GM10847 (cell line): ENCODE measurements around the gene NPHP1.

Experiments
- POLR2A ChIP-seq: IDR thresholded peaks from 2 replicates; pipeline ENCODE4 v1.6.1; 2011; ENCODE audit not compliant: insufficient read length; ENCODE audit errors: extremely low read depth

Gene NPHP1

DNA sequence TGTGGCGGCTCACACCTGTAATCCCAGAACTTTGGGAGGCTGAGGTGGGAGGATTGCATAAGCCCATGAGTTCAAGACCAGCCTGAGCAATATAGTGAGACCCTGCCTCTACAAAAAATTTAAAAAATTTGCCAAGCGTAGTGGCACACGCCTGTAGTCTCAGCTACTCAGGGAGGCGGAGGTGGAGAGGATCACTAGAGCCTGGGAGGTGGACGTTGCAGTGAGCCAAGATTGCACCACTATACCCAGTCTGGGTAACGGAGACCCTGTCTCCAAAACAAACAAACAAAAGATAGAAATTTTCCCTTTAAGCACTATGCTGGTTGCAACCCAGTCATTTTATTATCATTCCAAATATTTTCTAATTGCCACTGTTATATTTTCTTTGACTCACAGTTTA lies 32.3 kb downstream of the NPHP1 start:
- no peak for TF ChIP-seq POLR2A

DNA sequence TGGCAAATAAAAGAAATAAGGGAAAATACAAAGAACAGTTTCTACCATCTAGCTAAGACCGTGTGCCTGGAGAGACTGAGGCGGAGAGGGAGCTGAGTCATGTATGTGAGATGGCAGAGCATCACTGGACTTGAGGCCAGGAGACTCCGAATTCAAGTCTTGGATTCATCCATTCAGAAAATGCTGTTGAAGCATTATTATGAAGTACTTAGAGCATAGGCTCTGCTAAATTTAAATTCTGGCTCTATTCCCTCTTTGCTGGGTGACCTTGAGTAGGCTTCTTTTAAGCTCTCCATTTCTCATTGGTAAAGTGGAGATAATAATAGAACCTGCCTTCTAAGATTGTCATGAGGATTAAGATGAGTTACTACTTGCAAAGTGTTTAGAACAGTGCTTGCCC lies 34.7 kb downstream of the NPHP1 start:
- no peak for TF ChIP-seq POLR2A

DNA sequence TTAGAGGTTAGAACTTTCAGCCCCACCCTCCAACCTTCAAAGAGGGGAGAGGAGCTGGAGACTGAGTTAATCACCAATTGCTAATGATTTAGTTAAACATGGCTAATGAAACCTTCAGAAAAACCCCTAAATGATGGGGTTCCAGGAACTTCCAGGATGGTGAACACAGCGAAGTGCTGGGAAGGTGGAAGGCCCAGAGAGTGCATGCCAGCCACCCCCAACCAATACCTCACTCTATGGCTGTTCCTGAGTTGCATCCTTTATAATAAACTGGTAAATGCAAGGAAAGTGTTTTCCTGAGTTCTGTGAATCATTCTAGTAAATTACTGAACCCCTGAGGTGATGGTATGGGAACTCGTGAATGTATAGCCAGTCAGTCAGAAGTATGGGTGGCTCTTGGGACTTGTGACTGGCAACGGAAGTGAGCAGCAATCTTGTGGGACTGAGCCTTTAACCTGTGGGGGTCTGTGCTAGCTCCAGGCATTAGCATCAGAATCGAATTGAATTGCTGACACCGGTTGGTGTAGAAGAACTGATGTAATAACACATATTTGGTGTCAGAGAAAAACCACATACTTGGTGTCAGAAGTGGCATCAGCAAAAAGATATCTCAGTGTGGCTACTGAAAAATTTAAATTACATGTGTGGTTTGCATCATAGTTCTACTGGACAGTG lies 37.4 kb downstream of the NPHP1 start:
- no peak for TF ChIP-seq POLR2A

DNA sequence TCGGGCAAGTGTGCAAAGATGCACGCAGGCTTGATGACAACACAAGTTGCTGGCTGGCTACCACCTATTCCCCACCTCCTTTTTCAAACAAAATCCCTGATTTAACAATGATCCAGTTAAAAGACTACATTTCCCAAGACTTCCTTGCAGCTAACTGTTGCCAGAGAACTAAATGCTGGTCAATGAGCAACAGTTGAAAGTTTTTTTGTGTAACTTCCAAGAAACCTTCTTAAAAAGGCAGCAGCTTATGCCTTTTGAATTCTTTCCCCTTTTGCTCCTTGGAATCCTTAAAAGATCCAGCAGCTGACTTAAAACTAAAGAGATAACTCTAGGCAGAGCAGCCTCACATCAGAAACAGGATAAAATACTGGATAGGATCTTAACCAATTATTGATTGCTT lies 38.5 kb downstream of the NPHP1 start:
- TF ChIP-seq POLR2A = no peak

DNA sequence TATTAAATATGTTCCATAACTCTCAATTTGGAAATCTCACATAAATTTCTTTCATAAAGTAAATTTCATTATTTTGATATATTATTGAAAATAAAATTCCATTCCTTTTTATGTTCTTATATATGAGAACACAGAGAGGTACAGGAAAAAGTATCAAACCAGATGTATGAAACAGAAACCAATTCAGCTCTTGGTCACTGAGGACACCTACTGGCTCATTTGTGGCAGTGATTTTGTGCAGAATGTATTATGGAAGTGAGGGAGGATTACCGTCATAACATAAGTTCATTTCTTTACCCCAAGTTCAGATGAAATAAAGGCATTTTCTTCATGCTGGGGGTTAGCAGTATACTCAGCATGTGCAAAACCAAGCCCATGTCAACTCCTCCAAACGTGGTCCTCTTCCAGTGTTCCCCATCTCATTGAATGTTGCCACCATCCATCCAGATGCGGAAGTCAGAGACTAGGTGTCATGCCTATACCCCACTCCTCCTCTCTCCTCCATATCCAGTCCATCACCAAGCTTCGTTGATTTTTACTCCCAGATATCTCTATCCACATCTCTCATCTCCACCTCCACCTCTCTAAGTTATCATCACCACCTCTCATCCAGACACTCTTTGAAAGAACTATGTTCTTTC lies 47.5 kb downstream of the NPHP1 start:
- no peak for TF ChIP-seq POLR2A

DNA sequence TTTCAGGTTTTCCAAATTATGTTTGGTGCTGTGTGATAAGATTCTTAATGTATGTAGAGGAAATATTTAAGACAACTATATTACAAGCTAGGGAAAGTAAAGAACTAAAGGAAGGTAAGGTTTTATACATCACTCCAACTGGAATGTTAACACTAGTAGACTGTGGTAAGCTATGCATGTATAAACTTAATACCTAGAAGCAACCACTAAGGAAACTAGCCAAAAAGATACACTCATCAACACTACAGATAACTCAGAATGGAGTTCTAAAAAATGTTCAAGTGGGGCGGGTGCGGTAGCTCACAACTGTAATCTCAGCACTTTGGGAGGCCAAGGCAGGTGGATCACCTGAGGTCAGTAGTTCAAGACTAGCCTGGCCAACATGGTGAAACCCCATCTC lies 51.4 kb downstream of the NPHP1 start:
- no peak for TF ChIP-seq POLR2A

DNA sequence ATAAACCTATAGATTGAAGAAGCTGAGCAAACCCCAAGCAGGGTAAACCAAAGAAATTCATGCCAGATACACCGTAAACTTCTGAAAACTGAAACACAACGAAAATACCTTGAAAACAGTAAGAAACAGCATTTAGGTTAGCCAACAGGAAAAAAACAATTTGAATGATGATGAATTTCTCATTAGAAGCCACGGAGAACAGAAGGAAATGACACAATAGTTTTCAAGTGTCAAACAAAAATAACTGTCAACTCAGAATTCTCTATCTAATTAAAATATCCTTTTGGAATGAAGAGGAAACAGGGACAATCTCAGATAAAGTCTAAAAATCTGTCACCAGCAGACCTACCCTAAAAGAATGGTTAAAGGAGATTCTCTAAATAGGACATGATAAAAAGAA lies 51.9 kb downstream of the NPHP1 start:
- TF ChIP-seq POLR2A = no peak

DNA sequence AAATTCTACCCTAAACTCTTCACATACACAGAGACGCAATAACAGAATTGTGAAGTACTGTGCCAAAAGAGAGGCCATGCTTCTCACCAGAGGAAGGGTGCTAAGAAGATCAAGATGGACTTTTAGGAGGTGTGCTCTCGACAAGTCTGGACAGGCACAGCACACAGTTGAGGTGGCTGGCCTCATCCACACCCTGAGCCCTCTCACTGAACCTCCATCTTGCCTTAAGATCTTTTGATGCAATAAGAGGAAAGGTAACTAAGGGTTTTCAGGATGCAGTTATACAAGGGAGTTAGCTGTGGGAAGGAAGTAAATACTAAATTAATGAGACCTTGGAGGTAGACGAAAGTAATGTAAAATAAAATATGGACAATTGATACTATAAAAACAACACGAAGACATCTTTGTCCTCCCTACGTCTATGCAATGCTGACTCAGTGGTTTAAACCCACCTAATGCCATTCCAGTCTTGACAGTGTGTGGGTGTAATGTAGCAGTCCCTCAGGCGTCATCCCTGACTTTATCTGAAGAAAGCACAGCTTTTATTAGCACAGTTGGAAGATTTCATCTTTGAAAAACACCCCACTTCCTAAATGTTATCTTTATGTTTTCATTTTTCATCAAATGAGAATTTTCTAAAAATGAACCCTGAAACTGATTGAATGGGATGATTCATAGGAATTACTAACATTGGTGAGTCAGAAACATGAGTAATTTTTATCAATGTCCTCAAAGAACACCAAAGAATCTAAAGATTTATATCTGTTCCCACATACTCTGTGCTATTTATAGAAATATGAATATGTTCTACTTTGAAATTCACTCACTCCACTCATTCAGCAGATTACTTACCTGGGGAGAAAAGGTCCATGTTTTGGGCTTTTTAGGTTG lies 55.2 kb downstream of the NPHP1 start:
- no peak for TF ChIP-seq POLR2A

DNA sequence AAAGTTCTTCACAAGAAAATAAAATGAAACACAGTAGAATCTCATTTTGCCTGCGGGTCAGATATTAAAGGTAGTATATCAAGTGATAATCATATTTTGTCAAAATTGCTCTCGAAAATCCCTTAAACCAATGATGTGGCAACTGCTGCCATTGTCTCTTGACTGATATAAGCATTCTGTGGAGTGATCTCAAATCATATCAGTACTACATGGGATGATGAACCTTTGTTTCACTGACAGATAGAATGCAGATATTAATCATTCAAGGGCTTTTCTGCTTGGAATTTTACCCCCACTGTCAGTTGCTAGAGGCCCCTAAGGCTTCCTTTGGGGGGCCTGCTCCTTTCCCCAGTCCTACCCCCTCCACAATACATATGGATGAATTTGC lies 57.9 kb downstream of the NPHP1 start:
- no peak for TF ChIP-seq POLR2A

DNA sequence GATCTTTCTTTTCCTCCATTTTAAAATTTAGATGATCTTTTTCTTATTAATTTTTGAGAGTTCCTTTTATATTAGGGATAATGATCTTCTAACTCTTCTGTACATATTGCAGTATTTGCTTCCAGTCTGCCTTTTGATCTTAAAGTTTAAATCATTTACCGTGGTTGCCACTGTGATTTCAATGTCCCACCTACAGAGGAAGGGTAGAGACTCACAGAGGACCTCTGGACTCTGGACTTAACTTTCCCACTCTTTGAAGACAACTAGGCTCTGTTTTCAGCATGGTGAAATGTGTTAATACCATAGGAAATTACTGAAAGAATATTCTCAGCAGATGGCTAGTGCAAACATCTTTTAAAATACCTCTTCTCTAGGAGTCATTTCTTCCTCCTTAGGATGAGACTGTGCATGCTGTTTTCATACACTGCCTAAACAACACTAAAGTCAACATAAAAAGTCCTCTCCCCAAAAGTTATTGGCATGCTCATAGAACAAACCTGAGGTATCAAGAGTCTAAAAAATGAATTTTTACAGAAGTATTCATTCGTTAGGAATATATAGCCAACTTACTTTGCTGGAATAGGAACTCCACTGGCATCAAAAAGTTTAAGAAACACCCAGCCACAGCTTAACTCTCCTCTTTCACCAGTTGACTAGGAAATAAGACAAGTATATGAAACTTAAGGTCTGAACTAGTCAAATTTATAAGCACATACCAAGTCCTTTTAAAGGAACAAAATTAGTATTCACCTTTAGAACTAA lies 58.4 kb downstream of the NPHP1 start:
- no peak for TF ChIP-seq POLR2A

DNA sequence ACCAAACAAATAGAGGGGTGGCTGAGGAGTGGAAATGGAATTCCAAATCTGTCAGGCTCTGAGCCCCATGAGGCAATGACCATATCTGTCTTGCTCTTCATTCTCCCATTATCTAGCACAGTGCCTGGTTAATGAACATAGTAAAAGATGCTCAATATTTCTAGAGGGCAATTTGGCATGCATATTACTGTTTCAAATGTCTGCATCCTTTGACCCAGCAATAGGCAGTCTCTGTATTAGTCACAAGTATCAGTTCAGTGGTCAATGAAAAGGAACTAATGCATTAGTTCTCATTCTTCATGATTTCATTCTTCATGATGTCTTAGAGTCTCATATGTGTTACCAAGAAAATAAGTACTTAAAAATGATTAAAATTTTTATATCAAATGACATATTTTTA lies 60.8 kb downstream of the NPHP1 start:
- no peak for TF ChIP-seq POLR2A

DNA sequence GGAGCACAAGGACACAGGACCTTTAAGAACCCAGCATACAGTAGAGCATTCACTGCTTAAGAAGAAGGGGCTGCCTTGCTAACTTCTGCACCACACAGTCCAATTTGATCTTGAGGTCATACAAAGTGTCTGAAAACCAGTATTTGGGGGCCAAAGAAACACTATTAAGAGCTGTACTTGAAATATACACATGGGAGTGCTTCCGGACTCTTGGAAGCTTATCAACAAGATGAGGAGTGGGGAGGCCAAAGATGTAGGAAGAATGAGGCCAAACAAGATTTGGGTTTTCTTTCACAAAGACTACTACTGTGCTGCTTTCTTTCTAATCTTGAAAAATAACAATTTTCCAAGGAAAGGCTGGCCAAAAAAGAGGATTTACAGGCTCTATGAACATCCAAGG lies 64.4 kb downstream of the NPHP1 start:
- TF ChIP-seq POLR2A = no peak

DNA sequence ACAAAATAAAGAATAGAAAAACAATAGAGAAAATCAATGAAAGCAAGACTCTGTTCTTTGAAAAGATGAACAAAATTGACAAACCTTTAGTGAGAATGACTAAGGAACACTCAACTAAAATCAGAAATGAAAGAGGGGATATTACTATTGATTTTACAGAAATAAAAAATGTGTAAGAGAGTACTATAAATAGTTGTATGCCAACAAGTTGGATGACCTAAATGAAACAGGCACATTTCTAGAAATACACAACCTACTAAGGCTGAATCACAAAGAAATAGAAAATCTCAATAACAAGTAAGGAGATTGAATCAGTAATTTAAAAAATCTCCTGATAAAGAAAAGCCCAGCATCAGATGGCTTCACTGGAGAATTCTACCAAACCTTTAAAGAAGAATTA lies 70.8 kb downstream of the NPHP1 start:
- TF ChIP-seq POLR2A = no peak

DNA sequence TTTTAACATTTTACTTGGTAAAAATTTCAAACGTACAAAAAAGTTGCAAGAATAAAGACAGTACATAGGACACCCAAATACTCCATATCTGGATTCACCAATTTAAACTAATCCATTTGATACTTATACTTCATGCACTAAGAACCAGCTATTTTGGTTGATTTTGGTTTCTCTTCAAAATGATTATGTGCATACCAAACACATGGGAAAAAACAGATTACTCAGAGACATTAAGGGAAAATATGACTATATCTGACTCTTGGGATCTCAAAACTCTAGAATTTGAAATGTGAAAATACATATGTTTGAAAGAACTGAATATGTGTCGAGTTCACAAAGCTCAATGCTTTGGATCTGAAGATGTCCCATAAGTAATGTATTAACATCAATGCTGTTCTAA lies 73.6 kb downstream of the NPHP1 start:
- no peak for TF ChIP-seq POLR2A

DNA sequence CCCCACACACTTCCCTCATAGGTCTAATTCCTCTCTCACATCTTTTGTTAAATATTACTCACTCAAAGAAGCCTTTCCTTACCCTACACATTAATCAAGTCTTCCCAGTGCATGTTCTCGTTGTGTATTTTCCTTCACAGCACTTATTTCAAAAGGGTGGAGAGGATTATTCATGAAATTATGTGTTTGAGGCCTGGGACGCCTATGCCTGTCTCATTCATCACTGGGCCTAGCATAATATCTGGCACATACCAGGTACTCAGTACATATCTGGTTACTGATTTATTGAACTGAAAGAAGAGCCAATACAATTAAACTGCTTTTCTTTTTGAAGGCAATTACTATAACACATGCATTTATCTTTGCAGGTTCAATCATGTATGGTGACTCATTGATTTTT lies 74.1 kb downstream of the NPHP1 start:
- no peak for TF ChIP-seq POLR2A

DNA sequence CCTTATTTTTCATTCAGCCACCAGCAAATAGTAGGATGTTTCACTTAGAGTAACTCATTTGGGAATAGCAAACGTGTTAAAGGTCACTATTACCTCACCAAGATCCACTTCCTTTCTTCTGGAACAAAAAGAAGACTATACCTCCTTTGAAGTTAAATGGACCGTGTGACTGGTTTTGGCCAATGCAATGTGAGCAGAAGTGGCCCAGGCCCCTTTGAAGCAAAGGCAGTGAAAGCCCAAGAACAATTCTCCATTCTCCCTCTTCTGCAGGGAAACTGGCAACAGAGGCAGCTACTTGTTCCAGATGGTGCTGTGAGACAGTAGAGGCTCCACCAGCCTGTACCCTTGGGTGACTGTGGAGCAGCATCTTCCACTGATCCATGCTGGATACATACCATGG lies 77.9 kb downstream of the NPHP1 start:
- no peak for TF ChIP-seq POLR2A
